IMR-90 (cell line): ENCODE data around the gene SCYGR2.

ENCODE experiments used
- POLR2A ChIP-seq: IDR thresholded peaks from 2 replicates; pipeline ENCODE4 v1.6.1; 2012; ENCODE audit warnings: mild to moderate bottlenecking, low read depth, low read length
- RCOR1 ChIP-seq: IDR thresholded peaks from 2 replicates; pipeline ENCODE4 v1.6.1; 2012; ENCODE audit warnings: mild to moderate bottlenecking, low read length, improper control_type of control experiment; ENCODE audit not compliant: insufficient replicate concordance

DNA sequence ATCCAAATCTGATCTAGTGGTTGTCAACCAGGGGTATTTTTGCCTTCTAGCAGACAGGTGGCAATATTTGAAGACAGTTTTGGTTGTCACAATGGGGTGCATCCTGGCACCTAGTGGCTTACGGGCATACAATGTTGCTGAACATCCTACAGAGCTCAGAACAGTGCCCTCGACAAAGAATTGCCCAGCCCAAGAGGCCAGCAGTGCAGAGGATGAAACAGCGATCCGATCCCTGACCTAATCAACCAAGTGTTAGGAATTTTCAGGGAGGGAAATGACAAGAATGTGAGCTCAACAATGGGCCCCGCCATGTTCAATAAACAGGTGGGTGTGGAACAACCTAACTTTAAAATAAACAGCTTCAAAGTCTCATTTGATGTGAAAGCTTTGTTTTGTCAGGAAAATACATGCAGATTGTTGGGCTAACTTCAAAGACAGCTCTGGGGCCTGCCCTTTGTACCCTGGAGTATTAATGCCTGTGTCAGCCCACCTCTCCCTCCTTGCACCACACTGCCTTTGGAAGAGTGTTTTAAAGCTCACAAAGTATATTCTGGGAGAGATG is 45.4 kb downstream of the SCYGR2 start:
- TF ChIP-seq RCOR1 (no peak), POLR2A (no peak)
